ENCODE data around the gene SPAG16. TPM values are rescaled to one million over a fixed set of nuclear protein-coding genes. Genes with fewer than 3 reads are reported as not detected.

Gene SPAG16
- total and polyA plus RNA-seq, 11 donors = 9.8 to 26.1 (median 15.2) TPM

- intact Hi-C loops (cut with DNase I) = no loop called here
- 79 to 85% (median 81%) methylated on average over 1 of the region's 1 CpG for WGBS, 4 donors
- ATAC-seq (no peak), DNase-seq (no peak)
- Histone ChIP-seq H3K36me3 (no peaks in the 10 kb centered on the region), H3K4me3 (no peak overlapping the region), H3K9me3 (peaks cover 0 to 2% (median 0%) of the 10 kb centered on the region in 12 donors), H3K27me3 (no peaks in the 10 kb centered on the region), H3K4me1 (no peaks in the 10 kb centered on the region), H3K27ac (no peak overlapping the region)
- no peak for TF ChIP-seq POLR2A (IDR thresholded peaks at IDR 0.05)
- TF ChIP-seq CTCF (IDR thresholded peaks at IDR 0.05) = no peak
Observed at GRCh38 chr2:213766062-213766461, 481.8 kb downstream of the SPAG16 start.

GRCh38 chr2:213766465-213766901 is 482.2 kb downstream of the SPAG16 start:
- intact Hi-C loops (cut with DNase I) = no loop called here
- Histone ChIP-seq H3K4me1 (no peaks in the 10 kb centered on the region), H3K36me3 (no peaks in the 10 kb centered on the region), H3K9me3 (peaks cover 0 to 5% (median 0%) of the 10 kb centered on the region in 12 donors), H3K4me3 (no peak overlapping the region), H3K27me3 (no peaks in the 10 kb centered on the region), H3K27ac (no peak overlapping the region)
- WGBS, 4 donors = 14 to 18% (median 17%) methylated on average over 3 of the region's 3 CpGs
- ATAC-seq (no peak), DNase-seq (no peak)
- TF ChIP-seq POLR2A (IDR thresholded peaks at IDR 0.05) = no peak
- no peak for TF ChIP-seq CTCF (IDR thresholded peaks at IDR 0.05)

GRCh38 chr2:213787869-213788268 is 503.6 kb downstream of the SPAG16 start:
- TF ChIP-seq CTCF (IDR thresholded peaks at IDR 0.05) (no peak), POLR2A (IDR thresholded peaks at IDR 0.05) (no peak)
- Histone ChIP-seq H3K27ac (no peak overlapping the region), H3K9me3 (no peaks in the 10 kb centered on the region), H3K27me3 (no peaks in the 10 kb centered on the region), H3K4me1 (no peaks in the 10 kb centered on the region), H3K4me3 (no peak overlapping the region), H3K36me3 (no peaks in the 10 kb centered on the region)
- intact Hi-C loops (cut with DNase I) = no loop called here
- ATAC-seq (no peak), DNase-seq (no peak)
- 91 to 92% (median 91%) methylated on average over 2 of the region's 2 CpGs for WGBS, 4 donors

- DNase-seq (no peak), ATAC-seq (no peak)
- Histone ChIP-seq H3K9me3 (no peaks in the 10 kb centered on the region), H3K27ac (no peak overlapping the region), H3K4me1 (no peaks in the 10 kb centered on the region), H3K36me3 (no peaks in the 10 kb centered on the region), H3K4me3 (no peak overlapping the region), H3K27me3 (no peaks in the 10 kb centered on the region)
- intact Hi-C loops (cut with DNase I) = no loop called here
- 73 to 83% (median 80%) methylated on average over 1 of the region's 1 CpG for WGBS, 4 donors
- TF ChIP-seq CTCF (IDR thresholded peaks at IDR 0.05) (no peak), POLR2A (IDR thresholded peaks at IDR 0.05) (no peak)
Observed at GRCh38 chr2:213789940-213790339, 505.7 kb downstream of the SPAG16 start.

Data from heart left ventricle (tissue), 16 donors.